Measurements from ENCODE around the gene RAD52.

Gene RAD52

GRCh38 chr12:863285-863684 lies 86.2 kb downstream of the RAD52 start:
- no peak for DNase-seq

GRCh38 chr12:862303-862911 lies 87.1 kb downstream of the RAD52 start:
- no peak for DNase-seq
